Lower leg skin (tissue), 4 donors: ENCODE measurements around the gene NETO2. TPM values are rescaled to one million over a fixed set of nuclear protein-coding genes. Genes with fewer than 3 reads are reported as not detected.

Experiments
- DNase-seq, 2 donors: peaks; one replicate each; pipeline ENCODE4 v3.0.0-alpha.2; 2019; ENCODE audit warnings: low spot score in 2 of 2
- H3K4me3 ChIP-seq: fragments of 200-600 bp; sonication (generic); 2 replicates; pipeline ENCODE4 v1.5.1; 2017; ENCODE audit warnings: mild to moderate bottlenecking, low read depth; ENCODE audit not compliant: poor library complexity, severe bottlenecking
- POLR2A ChIP-seq, 2 donors: fragments of 450-650 bp; IDR thresholded peaks; one replicate each; pipeline ENCODE4 v1.6.1; 2016 to 2017; ENCODE audit warnings: antibody characterized with exemption in 2 of 2, mild to moderate bottlenecking in 1 of 2, moderate library complexity in 1 of 2
- WGBS, 2 donors: methylation state at CpG; one replicate each; pipeline ENCODE4 v1.1.5; 2018; 5-methylcytosine and 5-hydroxymethylcytosine counted together
- intact Hi-C: fragments of 100-400 bp; cut with DNase I; formaldehyde crosslinking; loops from one replicate; pipeline ENCODE4 v1.15.0; 2023; ENCODE audit warnings: low total_unique reads
- total RNA-seq, 4 donors: library from RNA; depleted of rRNA; stranded (reverse); fragments of >200 nt; gene quantifications; one replicate each; pipeline ENCODE4 v1.1.0, GENCODE V29; 2016
- TF ChIP-seq, protein P1 (sequence below), 3 donors: fragments of 450-650 bp; IDR thresholded peaks; one replicate each; pipeline ENCODE4 v1.5.1; 2016; ENCODE audit warnings: antibody characterized with exemption in 3 of 3, mild to moderate bottlenecking in 3 of 3, moderate library complexity in 2 of 3

The NETO2 gene
- total RNA-seq, 4 donors from 2014 or later, result 0.37 to 2.2 (median 1.1) TPM; not detected in 1

DNA sequence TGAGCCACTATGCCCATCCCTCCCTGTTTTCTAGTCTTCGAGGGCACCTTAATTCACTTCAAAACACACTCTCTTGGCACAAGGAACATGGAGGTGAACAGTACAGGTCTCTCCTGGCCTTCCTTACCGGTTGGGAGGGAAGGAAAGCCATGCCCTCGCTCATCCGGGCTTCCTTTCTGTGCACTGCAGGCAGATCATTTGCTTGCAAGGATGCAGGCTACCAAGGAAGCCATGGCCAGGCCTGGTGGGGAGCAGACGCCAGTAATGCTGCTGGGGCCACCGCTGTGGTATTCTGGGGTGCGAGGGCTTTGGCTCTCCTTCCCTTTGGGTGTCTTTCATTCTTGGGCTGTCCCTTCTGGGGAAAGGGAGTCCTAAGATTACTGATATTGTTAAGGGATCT, 89.4 kb downstream of the NETO2 start:
- DNase-seq, result no peak
- intact Hi-C loops, result no loop called here
- H3K4me3 ChIP-seq, result no peak overlapping the region
- TF ChIP-seq, protein P1, sequence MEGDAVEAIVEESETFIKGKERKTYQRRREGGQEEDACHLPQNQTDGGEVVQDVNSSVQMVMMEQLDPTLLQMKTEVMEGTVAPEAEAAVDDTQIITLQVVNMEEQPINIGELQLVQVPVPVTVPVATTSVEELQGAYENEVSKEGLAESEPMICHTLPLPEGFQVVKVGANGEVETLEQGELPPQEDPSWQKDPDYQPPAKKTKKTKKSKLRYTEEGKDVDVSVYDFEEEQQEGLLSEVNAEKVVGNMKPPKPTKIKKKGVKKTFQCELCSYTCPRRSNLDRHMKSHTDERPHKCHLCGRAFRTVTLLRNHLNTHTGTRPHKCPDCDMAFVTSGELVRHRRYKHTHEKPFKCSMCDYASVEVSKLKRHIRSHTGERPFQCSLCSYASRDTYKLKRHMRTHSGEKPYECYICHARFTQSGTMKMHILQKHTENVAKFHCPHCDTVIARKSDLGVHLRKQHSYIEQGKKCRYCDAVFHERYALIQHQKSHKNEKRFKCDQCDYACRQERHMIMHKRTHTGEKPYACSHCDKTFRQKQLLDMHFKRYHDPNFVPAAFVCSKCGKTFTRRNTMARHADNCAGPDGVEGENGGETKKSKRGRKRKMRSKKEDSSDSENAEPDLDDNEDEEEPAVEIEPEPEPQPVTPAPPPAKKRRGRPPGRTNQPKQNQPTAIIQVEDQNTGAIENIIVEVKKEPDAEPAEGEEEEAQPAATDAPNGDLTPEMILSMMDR (IDR thresholded peaks at IDR 0.05), result no peak
- TF ChIP-seq POLR2A (IDR thresholded peaks at IDR 0.05), result no peak
- WGBS, 2 donors, result 89 to 93% methylated on average over 7 of the region's 7 CpGs

DNA sequence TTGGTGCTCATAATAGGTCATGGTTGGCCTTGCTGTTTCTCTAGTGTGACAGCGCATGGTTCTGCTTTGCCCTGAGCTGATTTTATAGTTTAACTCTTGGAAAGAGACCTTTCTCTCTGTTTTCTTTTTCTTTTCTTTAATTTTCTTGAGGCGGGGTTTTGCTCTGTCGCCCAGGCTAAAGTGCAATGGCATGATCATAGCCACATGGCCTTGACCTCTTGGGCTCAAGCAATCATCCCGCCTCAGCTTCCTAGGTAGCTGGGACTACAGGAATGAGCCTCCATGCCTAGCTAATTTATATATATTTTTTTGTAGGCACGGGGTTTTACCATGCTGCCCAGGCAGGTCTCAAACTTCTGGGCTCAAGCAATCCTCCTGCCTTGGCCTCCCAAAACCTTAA, 89.8 kb downstream of the NETO2 start:
- 92% methylated on average over 5 of the region's 5 CpGs for WGBS, 2 donors
- no peak overlapping the region for H3K4me3 ChIP-seq
- intact Hi-C loops, result no loop called here

DNA sequence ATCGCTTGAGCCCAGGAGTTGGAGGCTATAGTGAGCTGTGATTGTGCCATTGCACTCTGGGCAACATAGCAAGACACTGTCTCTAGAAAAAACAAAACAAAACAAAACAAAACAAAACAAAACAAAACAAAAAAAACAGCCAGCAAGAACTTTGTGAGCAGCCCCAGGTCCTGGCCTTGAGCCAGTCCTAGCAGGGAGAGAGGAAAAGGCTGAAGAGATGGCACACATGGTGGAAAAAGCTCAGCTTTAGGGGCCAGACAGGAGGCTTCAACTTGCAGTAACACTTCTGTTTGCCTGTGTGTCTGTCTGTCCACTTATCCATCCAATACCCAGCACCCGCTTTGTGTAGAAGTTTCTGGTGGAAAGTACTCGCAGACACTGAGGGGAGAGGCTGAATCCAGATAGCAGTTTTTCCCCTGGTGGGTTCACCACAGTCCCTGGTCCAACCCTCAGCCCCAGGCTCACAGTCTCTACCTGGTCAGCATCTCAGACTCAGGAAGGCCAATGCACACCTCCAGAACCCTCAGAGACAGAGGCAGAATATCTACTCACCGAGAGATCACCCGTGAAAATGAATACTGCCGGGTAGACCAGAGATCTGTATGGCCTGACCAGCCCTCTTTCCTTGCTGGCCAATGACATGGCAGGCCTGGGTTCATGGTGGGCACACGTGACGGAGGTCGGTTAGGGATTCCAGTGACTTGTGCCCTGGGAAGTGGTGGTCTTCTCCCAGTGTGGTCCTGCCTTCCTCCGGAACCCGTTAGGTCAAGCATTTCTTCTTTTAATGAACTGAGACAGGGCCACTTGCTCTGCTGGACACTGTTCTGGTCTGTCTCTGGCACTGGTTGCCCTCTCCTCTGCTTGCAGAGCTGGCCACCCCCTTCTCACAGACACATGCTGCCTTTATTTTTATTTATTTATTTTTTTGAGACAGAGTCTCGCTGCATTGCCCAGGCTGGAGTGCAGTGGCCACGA, 90.8 kb downstream of the NETO2 start:
- 94 to 95% methylated on average over 13 of the region's 13 CpGs for WGBS, 2 donors
- H3K4me3 ChIP-seq, result no peak overlapping the region
- intact Hi-C loops, result no loop called here
- DNase-seq, result no peak
- TF ChIP-seq, protein P1 (IDR thresholded peaks at IDR 0.05), result no peak
- TF ChIP-seq POLR2A (IDR thresholded peaks at IDR 0.05), result no peak

More for the DNA sequence above, 89.8 kb downstream of the NETO2 start:
- DNase-seq, result no peak
- no peak for TF ChIP-seq POLR2A (IDR thresholded peaks at IDR 0.05)
- TF ChIP-seq, protein P1 (IDR thresholded peaks at IDR 0.05), result no peak

DNA sequence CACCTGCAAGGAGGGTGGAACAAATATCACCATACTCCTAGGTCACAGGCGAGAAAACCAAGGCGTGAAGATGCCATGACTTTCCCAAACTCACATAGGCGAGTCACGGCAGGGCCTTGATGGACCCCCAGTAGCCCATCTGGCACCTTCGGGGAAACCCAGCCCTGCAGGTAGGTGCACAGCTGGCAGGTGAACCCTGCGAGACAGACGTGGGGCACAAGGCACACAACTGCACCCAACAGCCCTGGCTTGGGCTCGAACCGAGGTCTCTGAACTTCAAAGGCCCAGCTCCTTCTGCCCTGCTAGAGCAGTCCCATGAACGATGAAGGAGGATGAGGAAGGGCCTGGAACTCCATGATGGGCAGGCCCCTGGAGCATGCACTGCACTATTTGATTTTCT, 92.7 kb downstream of the NETO2 start:
- intact Hi-C loops, result no loop called here
- 89 to 96% methylated on average over 10 of the region's 10 CpGs for WGBS, 2 donors
- H3K4me3 ChIP-seq, result no peak overlapping the region
- TF ChIP-seq POLR2A (IDR thresholded peaks at IDR 0.05), result no peak
- TF ChIP-seq, protein P1 (IDR thresholded peaks at IDR 0.05), result no peak
- no peak for DNase-seq

DNA sequence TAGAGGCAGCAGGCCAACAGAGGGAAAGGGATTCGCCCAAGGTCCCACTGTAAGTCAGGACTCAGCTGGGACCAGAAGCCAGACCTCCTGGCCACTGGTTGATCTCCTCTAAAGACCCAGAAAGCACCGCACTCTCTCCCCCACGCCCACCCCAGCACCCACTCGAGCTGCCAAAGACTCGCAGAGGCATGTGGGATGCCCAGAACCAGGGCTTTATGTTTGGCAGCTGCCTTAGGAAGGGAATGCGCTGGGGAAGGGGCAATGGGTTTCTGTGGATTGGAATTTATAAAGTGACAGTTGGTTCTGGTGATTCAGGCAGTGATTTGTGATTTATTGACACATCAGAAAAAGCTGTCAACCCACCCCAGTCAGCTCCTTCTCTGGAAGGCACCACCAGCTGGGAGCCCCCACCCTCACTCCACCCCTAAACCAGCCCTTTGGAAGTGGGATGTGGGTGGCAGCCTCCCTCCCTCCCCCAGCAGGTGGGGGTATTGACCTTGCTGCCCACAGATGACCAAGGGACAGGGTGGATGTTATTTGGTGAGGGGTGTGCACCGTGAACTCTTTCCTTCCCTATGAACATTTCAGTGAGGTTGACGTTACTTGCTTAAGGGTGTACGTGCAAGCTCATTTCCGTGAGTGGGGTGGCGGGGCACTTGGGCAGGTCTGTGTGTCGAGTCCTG, 93.7 kb downstream of the NETO2 start:
- WGBS, 2 donors, result 78 to 83% methylated on average over 12 of the region's 12 CpGs
- intact Hi-C loops, result no loop called here
- no peak for DNase-seq
- TF ChIP-seq, protein P1 (IDR thresholded peaks at IDR 0.05), result no peak
- TF ChIP-seq POLR2A (IDR thresholded peaks at IDR 0.05), result no peak
- H3K4me3 ChIP-seq, result no peak overlapping the region
